ENCODE measurements around the gene UGCG. TPM values are rescaled to one million over a fixed set of nuclear protein-coding genes. Genes with fewer than 3 reads are reported as not detected.
"Not testable (repeated sequence)": the region's sequence is repeated elsewhere in the genome, so short reads cannot be mapped to it uniquely, and the experiment has no call there.

UGCG gene
- total RNA-seq, 1 donor from 2014 or later, result 33.1 TPM

GRCh38 chr9:111876179-111876578 lies 20.4 kb upstream of the UGCG start:
- no peak for DNase-seq (ENCODE audit: extremely low spot score in 2 of 2)
- intact Hi-C loops (cut with DNase I), result no loop called here
- H3K9me3 ChIP-seq, result no peaks in the 10 kb centered on the region
- no peaks in the 10 kb centered on the region for H3K36me3 ChIP-seq
- H3K4me1 ChIP-seq, result no peaks in the 10 kb centered on the region
- H3K27ac ChIP-seq, result no peak overlapping the region
- no peak for TF ChIP-seq CTCF (IDR thresholded peaks at IDR 0.05)
- no peak for TF ChIP-seq POLR2AphosphoS5 (IDR thresholded peaks at IDR 0.05; ENCODE audit: insufficient read depth in 1 of 2, low read depth in 1 of 2)
- no peak for TF ChIP-seq POLR2A (IDR thresholded peaks at IDR 0.05)
- H3K4me3 ChIP-seq, result no peak overlapping the region
- no peaks in the 10 kb centered on the region for H3K27me3 ChIP-seq

GRCh38 chr9:111877420-111877819 lies 19.2 kb upstream of the UGCG start:
- Histone ChIP-seq H3K27ac (no peak overlapping the region), H3K9me3 (no peaks in the 10 kb centered on the region), H3K27me3 (no peaks in the 10 kb centered on the region), H3K36me3 (no peaks in the 10 kb centered on the region), H3K4me1 (no peaks in the 10 kb centered on the region), H3K4me3 (no peak overlapping the region)
- no peak for TF ChIP-seq POLR2AphosphoS5 (IDR thresholded peaks at IDR 0.05; ENCODE audit: insufficient read depth in 1 of 2, low read depth in 1 of 2)
- no peak for DNase-seq (ENCODE audit: extremely low spot score in 2 of 2)
- intact Hi-C loops (cut with DNase I), result no loop called here

- H3K27ac ChIP-seq, result no peak overlapping the region
- intact Hi-C loops (cut with DNase I), result no loop called here
- no peaks in the 10 kb centered on the region for H3K4me1 ChIP-seq
- no peaks in the 10 kb centered on the region for H3K36me3 ChIP-seq
- no peaks in the 10 kb centered on the region for H3K9me3 ChIP-seq
- DNase-seq (ENCODE audit: extremely low spot score in 2 of 2), result no peak
- TF ChIP-seq POLR2AphosphoS5 (IDR thresholded peaks at IDR 0.05; ENCODE audit: insufficient read depth in 1 of 2, low read depth in 1 of 2), result no peak
- no peak for TF ChIP-seq POLR2A (IDR thresholded peaks at IDR 0.05)
- TF ChIP-seq CTCF (IDR thresholded peaks at IDR 0.05), result no peak
- H3K27me3 ChIP-seq, result no peaks in the 10 kb centered on the region
- H3K4me3 ChIP-seq, result no peak overlapping the region
Observed at GRCh38 chr9:111878946-111879345, 17.7 kb upstream of the UGCG start.

GRCh38 chr9:111886983-111887718 lies 9.5 kb upstream of the UGCG start:
- intact Hi-C loops (cut with DNase I), result no loop called here
- TF ChIP-seq POLR2AphosphoS5 (IDR thresholded peaks at IDR 0.05; ENCODE audit: insufficient read depth in 1 of 2, low read depth in 1 of 2) (no peak), CTCF (IDR thresholded peaks at IDR 0.05) (no peak), POLR2A (IDR thresholded peaks at IDR 0.05) (no peak)
- no peak for DNase-seq (ENCODE audit: extremely low spot score in 2 of 2)

GRCh38 chr9:111890334-111890733 lies 6.3 kb upstream of the UGCG start:
- no peaks in the 10 kb centered on the region for H3K36me3 ChIP-seq
- H3K4me3 ChIP-seq, result no peak overlapping the region
- no peaks in the 10 kb centered on the region for H3K9me3 ChIP-seq
- no peaks in the 10 kb centered on the region for H3K4me1 ChIP-seq
- no peak for TF ChIP-seq POLR2AphosphoS5 (IDR thresholded peaks at IDR 0.05; ENCODE audit: insufficient read depth in 1 of 2, low read depth in 1 of 2)
- TF ChIP-seq POLR2A (IDR thresholded peaks at IDR 0.05), result no peak
- TF ChIP-seq CTCF (IDR thresholded peaks at IDR 0.05), result no peak
- no peak for DNase-seq (ENCODE audit: extremely low spot score in 2 of 2)
- no peak overlapping the region for H3K27ac ChIP-seq
- intact Hi-C loops (cut with DNase I), result loop anchor here (10.0 kb wide), 1 partner anchor 444 kb away; the partner anchor contains the start of gene PTBP3
- no peaks in the 10 kb centered on the region for H3K27me3 ChIP-seq

More at GRCh38 chr9:111886983-111887718, 9.5 kb upstream of the UGCG start:
- H3K27me3 ChIP-seq, result no peaks in the 10 kb centered on the region
- H3K27ac ChIP-seq, result no peak overlapping the region
- H3K4me3 ChIP-seq, result no peak overlapping the region
- H3K4me1 ChIP-seq, result no peaks in the 10 kb centered on the region
- H3K36me3 ChIP-seq, result no peaks in the 10 kb centered on the region
- H3K9me3 ChIP-seq, result no peaks in the 10 kb centered on the region

- not testable (repeated sequence) for H3K4me3 ChIP-seq; H3K4me1 ChIP-seq; H3K27me3 ChIP-seq; H3K9me3 ChIP-seq; H3K36me3 ChIP-seq; DNase-seq (ENCODE audit: extremely low spot score in 2 of 2); H3K27ac ChIP-seq
- intact Hi-C loops (cut with DNase I), result loop anchor here (10.0 kb wide), 1 partner anchor 444 kb away; the partner anchor contains the start of gene PTBP3
Observed at GRCh38 chr9:111890867-111891266, 5.7 kb upstream of the UGCG start.
